Erythroblast (primary cell): ENCODE measurements around the gene MEF2C.

Source experiments
- GATA1 ChIP-seq: IDR thresholded peaks from 2 replicates; pipeline ENCODE4 v1.6.1; 2011; ENCODE audit warnings: low read depth, mild to moderate bottlenecking, control low read depth, low read length, moderate library complexity
- POLR2A ChIP-seq: IDR thresholded peaks from 2 replicates; pipeline ENCODE4 v1.6.1; 2011; ENCODE audit warnings: mild to moderate bottlenecking, low read length

GRCh38 chr5:88815050-88815789 lies 67.8 kb downstream of the MEF2C start:
- TF ChIP-seq POLR2A (no peak), GATA1 (no peak)
